ENCODE data around the gene TRAPPC3L.

The TRAPPC3L gene

GRCh38 chr6:116531675-116532570 is 13.6 kb downstream of the TRAPPC3L start:
- Histone ChIP-seq H3K9me3 (ENCODE audit: control insufficient read depth, insufficient read depth, low read depth, low read length) (no peaks in the 10 kb centered on the region), H3K27me3 (ENCODE audit: control insufficient read depth, insufficient read depth, low read length) (no peaks in the 10 kb centered on the region), H3K27ac (ENCODE audit: low read depth, low read length) (no peak overlapping the region), H3K9ac (ENCODE audit: low read length) (no peak overlapping the region), H3K4me3 (ENCODE audit: low read depth, low read length) (no peak overlapping the region), H3K4me1 (ENCODE audit: control insufficient read depth, insufficient read depth, low read length) (peaks cover 43% of the 10 kb centered on the region), H3K36me3 (ENCODE audit: control insufficient read depth, insufficient read depth, low read length) (no peaks in the 10 kb centered on the region)

DNA sequence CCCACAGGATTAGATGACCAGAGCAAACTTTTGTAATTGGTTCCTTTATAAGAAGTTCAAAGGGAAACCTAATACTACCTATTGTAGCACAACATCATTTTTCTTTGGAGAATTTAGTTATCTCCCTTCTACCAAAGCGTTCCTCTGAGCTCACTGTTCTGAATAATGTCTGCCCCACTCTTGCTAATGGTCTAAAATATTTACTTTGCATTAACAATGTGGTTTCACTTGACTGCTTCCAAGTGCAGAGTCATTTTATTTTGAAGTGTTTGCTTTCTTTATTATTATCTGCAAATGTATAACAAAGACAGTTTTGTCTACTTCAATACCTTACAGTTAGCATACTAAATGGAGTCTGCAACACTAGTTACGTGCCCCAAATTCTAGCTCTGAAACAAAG is 15.0 kb downstream of the TRAPPC3L start:
- no peaks in the 10 kb centered on the region for H3K27me3 ChIP-seq (ENCODE audit: control insufficient read depth, insufficient read depth, low read length)

DNA sequence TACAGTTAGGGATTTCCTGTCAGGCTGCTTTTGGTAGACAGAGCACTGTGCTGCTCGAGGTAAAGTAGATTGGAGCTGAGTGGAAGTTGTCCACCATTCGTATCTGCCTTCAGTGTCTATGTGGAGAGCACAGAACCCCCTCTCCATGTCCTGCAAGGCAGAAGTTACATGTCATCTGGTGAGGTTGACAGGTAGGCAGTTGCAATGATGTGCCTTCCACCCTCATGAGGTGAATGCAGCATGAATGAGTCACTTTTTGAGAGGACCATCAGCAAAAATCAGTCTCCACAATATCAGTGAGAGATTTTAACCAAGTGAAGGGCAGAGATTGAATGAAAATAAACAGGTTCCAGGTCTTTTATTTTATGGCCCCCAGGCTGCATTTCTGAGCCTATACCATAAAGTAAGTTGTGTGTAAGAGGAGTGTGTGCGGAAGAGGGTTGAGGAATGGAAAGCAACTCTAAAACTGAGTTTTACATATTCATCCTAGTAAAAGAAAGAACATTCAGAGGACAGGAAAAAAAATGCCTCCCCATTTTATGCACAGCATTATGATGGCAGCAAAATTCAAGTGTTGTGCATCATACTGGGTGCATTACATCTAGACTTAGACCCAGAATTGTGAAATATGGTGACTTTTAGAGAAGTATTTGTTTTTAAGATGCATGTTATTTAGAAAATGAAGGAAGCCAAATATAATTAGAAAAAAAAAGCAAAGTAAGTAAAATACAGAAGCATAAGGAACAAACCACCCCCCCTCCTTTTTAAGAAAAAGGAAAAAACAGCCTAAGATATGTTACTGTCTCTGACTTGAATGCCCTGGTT is 15.8 kb downstream of the TRAPPC3L start:
- Histone ChIP-seq H3K9ac (ENCODE audit: low read length) (no peak overlapping the region), H3K36me3 (ENCODE audit: control insufficient read depth, insufficient read depth, low read length) (no peaks in the 10 kb centered on the region), H3K4me1 (ENCODE audit: control insufficient read depth, insufficient read depth, low read length) (peaks cover 40% of the 10 kb centered on the region), H3K27ac (ENCODE audit: low read depth, low read length) (no peak overlapping the region; the same call in 1 of the 2 replicates), H3K4me3 (ENCODE audit: low read depth, low read length) (no peak overlapping the region), H3K27me3 (ENCODE audit: control insufficient read depth, insufficient read depth, low read length) (no peaks in the 10 kb centered on the region), H3K9me3 (ENCODE audit: control insufficient read depth, insufficient read depth, low read depth, low read length) (no peaks in the 10 kb centered on the region)

More for the DNA sequence above, 15.0 kb downstream of the TRAPPC3L start:
- peaks cover 40% of the 10 kb centered on the region for H3K4me1 ChIP-seq (ENCODE audit: control insufficient read depth, insufficient read depth, low read length)
- H3K9ac ChIP-seq (ENCODE audit: low read length): no peak overlapping the region
- H3K27ac ChIP-seq (ENCODE audit: low read depth, low read length): no peak overlapping the region
- H3K4me3 ChIP-seq (ENCODE audit: low read depth, low read length): no peak overlapping the region
- H3K9me3 ChIP-seq (ENCODE audit: control insufficient read depth, insufficient read depth, low read depth, low read length): no peaks in the 10 kb centered on the region
- H3K36me3 ChIP-seq (ENCODE audit: control insufficient read depth, insufficient read depth, low read length): no peaks in the 10 kb centered on the region

DNA sequence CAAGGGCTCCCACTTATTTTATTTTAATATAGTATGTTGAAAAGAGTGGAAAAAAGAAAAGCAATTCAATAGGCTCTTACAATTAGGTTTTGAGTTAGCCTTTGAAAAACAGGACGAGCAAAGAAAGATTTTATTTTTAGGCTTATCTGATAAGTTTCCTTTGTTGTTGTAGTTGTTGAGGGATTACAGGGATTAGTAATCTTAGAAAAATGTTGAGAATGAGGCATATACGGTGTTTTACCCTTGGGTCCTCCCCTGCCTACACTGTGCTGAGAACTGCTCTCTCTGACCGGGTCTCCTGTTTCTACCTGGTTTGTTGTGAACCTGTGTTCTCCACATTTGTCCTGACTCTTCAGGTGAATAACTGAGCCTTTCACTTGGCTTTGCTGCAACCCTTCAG is 16.7 kb downstream of the TRAPPC3L start:
- Histone ChIP-seq H3K4me3 (ENCODE audit: low read depth, low read length) (no peak overlapping the region), H3K36me3 (ENCODE audit: control insufficient read depth, insufficient read depth, low read length) (no peaks in the 10 kb centered on the region), H3K4me1 (ENCODE audit: control insufficient read depth, insufficient read depth, low read length) (peaks cover 45% of the 10 kb centered on the region), H3K27ac (ENCODE audit: low read depth, low read length) (no peak overlapping the region; the same call in 1 of the 2 replicates), H3K9me3 (ENCODE audit: control insufficient read depth, insufficient read depth, low read depth, low read length) (no peaks in the 10 kb centered on the region), H3K27me3 (ENCODE audit: control insufficient read depth, insufficient read depth, low read length) (no peaks in the 10 kb centered on the region), H3K9ac (ENCODE audit: low read length) (no peak overlapping the region)

DNA sequence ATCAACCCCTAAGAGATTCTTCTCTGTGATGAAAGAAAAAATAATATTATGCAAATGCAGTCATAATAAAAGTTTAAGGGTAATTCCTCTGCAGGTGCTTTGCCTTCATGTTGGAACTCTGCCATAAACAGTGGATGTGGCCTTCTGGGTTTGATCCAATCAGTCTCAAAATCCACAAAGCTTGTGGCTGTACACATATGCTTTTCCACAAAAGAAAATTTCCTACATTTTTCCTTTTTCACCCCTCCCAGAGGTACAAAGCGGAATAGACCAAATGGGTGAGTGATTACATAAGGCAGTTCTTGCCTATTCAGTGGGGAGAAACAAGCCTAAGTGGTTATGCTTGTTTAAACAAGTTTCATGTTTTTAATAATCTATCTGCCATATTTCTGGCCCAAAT is 17.4 kb downstream of the TRAPPC3L start:
- Histone ChIP-seq H3K9ac (ENCODE audit: low read length) (no peak overlapping the region), H3K27ac (ENCODE audit: low read depth, low read length) (no peak overlapping the region), H3K36me3 (ENCODE audit: control insufficient read depth, insufficient read depth, low read length) (no peaks in the 10 kb centered on the region), H3K4me3 (ENCODE audit: low read depth, low read length) (no peak overlapping the region), H3K9me3 (ENCODE audit: control insufficient read depth, insufficient read depth, low read depth, low read length) (no peaks in the 10 kb centered on the region), H3K4me1 (ENCODE audit: control insufficient read depth, insufficient read depth, low read length) (peaks cover 44% of the 10 kb centered on the region), H3K27me3 (ENCODE audit: control insufficient read depth, insufficient read depth, low read length) (no peaks in the 10 kb centered on the region)

GRCh38 chr6:116524236-116524635 is 21.2 kb downstream of the TRAPPC3L start:
- Histone ChIP-seq H3K36me3 (ENCODE audit: control insufficient read depth, insufficient read depth, low read length) (no peaks in the 10 kb centered on the region), H3K27ac (ENCODE audit: low read depth, low read length) (no peak overlapping the region), H3K4me1 (ENCODE audit: control insufficient read depth, insufficient read depth, low read length) (peaks cover 26% of the 10 kb centered on the region), H3K9ac (ENCODE audit: low read length) (no peak overlapping the region), H3K27me3 (ENCODE audit: control insufficient read depth, insufficient read depth, low read length) (no peaks in the 10 kb centered on the region), H3K4me3 (ENCODE audit: low read depth, low read length) (no peak overlapping the region), H3K9me3 (ENCODE audit: control insufficient read depth, insufficient read depth, low read depth, low read length) (no peaks in the 10 kb centered on the region)

GRCh38 chr6:116522896-116523295 is 22.6 kb downstream of the TRAPPC3L start:
- Histone ChIP-seq H3K27me3 (ENCODE audit: control insufficient read depth, insufficient read depth, low read length) (no peaks in the 10 kb centered on the region), H3K9ac (ENCODE audit: low read length) (no peak overlapping the region), H3K4me3 (ENCODE audit: low read depth, low read length) (no peak overlapping the region), H3K9me3 (ENCODE audit: control insufficient read depth, insufficient read depth, low read depth, low read length) (no peaks in the 10 kb centered on the region), H3K36me3 (ENCODE audit: control insufficient read depth, insufficient read depth, low read length) (no peaks in the 10 kb centered on the region), H3K27ac (ENCODE audit: low read depth, low read length) (no peak overlapping the region), H3K4me1 (ENCODE audit: control insufficient read depth, insufficient read depth, low read length) (peaks cover 15% of the 10 kb centered on the region)

DNA sequence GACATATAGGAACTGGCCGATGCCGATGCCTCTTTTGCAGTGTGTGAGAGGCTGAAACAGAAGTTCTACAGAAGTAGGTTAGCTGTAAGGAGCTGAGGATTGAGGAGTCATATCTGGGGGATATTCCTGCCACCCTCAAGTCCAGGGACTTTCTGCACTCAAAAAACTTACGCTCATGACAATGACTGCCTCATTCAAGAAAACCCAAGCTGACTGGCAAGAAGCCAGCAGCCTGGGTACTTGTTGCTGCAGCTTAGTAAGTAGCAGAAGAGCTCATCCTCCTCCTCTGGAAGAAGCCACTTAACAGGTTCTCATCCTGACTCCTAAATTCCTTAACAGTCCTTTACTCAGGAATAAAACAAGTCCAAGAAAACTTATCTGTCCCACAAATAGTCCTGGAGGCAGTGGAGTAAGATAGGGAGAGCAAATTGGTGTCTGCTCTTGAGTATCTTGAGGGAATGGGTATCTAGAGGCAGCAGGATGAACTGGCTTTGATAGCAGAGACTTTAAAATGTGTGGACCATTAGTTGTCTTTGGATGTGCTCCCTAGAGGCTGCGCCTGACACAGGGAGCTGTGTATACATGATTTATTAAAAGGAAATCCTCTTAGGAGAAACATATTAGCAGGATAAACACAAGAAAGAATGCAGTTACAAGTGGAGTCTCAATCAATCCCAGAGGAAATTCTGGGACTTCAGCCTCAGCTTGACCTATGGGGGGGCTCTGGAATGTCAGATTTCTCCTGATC is 26.7 kb downstream of the TRAPPC3L start:
- H3K27me3 ChIP-seq (ENCODE audit: control insufficient read depth, insufficient read depth, low read length): no peaks in the 10 kb centered on the region
- no peak overlapping the region for H3K4me3 ChIP-seq (ENCODE audit: low read depth, low read length)
- peaks cover 14% of the 10 kb centered on the region for H3K4me1 ChIP-seq (ENCODE audit: control insufficient read depth, insufficient read depth, low read length)
- no peaks in the 10 kb centered on the region for H3K36me3 ChIP-seq (ENCODE audit: control insufficient read depth, insufficient read depth, low read length)
- no peak overlapping the region for H3K27ac ChIP-seq (ENCODE audit: low read depth, low read length)
- no peaks in the 10 kb centered on the region for H3K9me3 ChIP-seq (ENCODE audit: control insufficient read depth, insufficient read depth, low read depth, low read length)
- no peak overlapping the region for H3K9ac ChIP-seq (ENCODE audit: low read length)

GRCh38 chr6:116515141-116515540 is 30.3 kb downstream of the TRAPPC3L start:
- H3K9ac ChIP-seq (ENCODE audit: low read length): no peak overlapping the region
- no peaks in the 10 kb centered on the region for H3K27me3 ChIP-seq (ENCODE audit: control insufficient read depth, insufficient read depth, low read length)
- H3K4me1 ChIP-seq (ENCODE audit: control insufficient read depth, insufficient read depth, low read length): peaks cover 14% of the 10 kb centered on the region
- H3K4me3 ChIP-seq (ENCODE audit: low read depth, low read length): no peak overlapping the region
- no peaks in the 10 kb centered on the region for H3K36me3 ChIP-seq (ENCODE audit: control insufficient read depth, insufficient read depth, low read length)
- no peaks in the 10 kb centered on the region for H3K9me3 ChIP-seq (ENCODE audit: control insufficient read depth, insufficient read depth, low read depth, low read length)
- H3K27ac ChIP-seq (ENCODE audit: low read depth, low read length): no peak overlapping the region

GRCh38 chr6:116514111-116514510 is 31.4 kb downstream of the TRAPPC3L start:
- Histone ChIP-seq H3K4me3 (ENCODE audit: low read depth, low read length) (no peak overlapping the region), H3K27ac (ENCODE audit: low read depth, low read length) (no peak overlapping the region), H3K9ac (ENCODE audit: low read length) (no peak overlapping the region), H3K36me3 (ENCODE audit: control insufficient read depth, insufficient read depth, low read length) (no peaks in the 10 kb centered on the region), H3K4me1 (ENCODE audit: control insufficient read depth, insufficient read depth, low read length) (peaks cover 14% of the 10 kb centered on the region), H3K27me3 (ENCODE audit: control insufficient read depth, insufficient read depth, low read length) (no peaks in the 10 kb centered on the region), H3K9me3 (ENCODE audit: control insufficient read depth, insufficient read depth, low read depth, low read length) (no peaks in the 10 kb centered on the region)
